HEK293T (cell line): ENCODE data around the gene KCNB1.

Experiments
- ELF4 ChIP-seq: fragments of 450-650 bp; IDR thresholded peaks from 2 replicates; pipeline ENCODE4 v1.6.1; 2017; ENCODE audit warnings: antibody characterized with exemption
- PKNOX1 ChIP-seq: fragments of 450-650 bp; IDR thresholded peaks from 2 replicates; pipeline ENCODE4 v1.6.1; 2016

DNA sequence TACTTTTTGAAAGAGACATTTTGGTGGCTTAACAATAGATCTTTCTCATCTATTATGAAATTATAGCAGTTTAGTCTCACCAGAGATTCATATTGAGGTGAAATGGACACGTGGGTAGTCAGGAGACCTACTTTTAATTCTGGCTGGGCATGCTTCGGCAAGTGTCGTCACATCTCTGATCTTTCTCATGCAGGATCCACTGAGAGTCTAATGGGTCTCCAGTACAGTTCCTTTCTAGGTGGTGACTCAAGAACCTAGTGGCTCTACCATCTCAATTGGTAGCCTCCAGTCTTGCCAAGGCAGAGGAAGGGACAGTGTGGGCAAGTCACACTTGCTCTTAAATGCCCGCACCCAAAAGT lies 94.9 kb downstream of the KCNB1 start:
- TF ChIP-seq ELF4 (no peak), PKNOX1 (no peak)
